ENCODE data around the gene PPP6R2. TPM values are rescaled to one million over a fixed set of nuclear protein-coding genes. Genes with fewer than 3 reads are reported as not detected.

PPP6R2 gene
- polyA plus RNA-seq, 3 donors: 9.1 to 74.5 (median 10.3) TPM

GRCh38 chr22:50302564-50302963 is 40.6 kb upstream of the PPP6R2 start:
- Histone ChIP-seq H3K4me1 (ENCODE audit: control insufficient read depth in 1 of 2, insufficient read depth in 2 of 2, low read length in 2 of 2) (peaks cover 67 to 78% of the 10 kb centered on the region in 2 donors), H2AFZ (ENCODE audit: insufficient read depth, low read depth, low read length, poor library complexity, severe bottlenecking) (no peak overlapping the region), H4K20me1 (ENCODE audit: insufficient read depth, low read length) (peaks cover 87% of the 10 kb centered on the region), H3K4me2 (replicated peaks; ENCODE audit: extremely low read depth, low read length, poor library complexity, severe bottlenecking) (peak overlapping the region; percentile 93), H3K27me3 (ENCODE audit: control insufficient read depth in 2 of 2, insufficient read depth in 2 of 2, low read length in 2 of 2) (no peaks in the 10 kb centered on the region), H3K27ac (ENCODE audit: low read depth in 1 of 2, low read length in 2 of 2) (peak overlapping the region; percentile 97 to 100), H3K9me3 (replicated peaks in 1 of 2; ENCODE audit: control insufficient read depth in 1 of 2, insufficient read depth in 1 of 2, low read length in 2 of 2) (no peaks in the 10 kb centered on the region), H3K79me2 (ENCODE audit: insufficient read depth, low read length) (peaks cover 95% of the 10 kb centered on the region), H3K36me3 (replicated peaks in 1 of 2; ENCODE audit: control insufficient read depth in 1 of 2, insufficient read depth in 2 of 2, low read length in 2 of 2) (peaks cover 7 to 16% of the 10 kb centered on the region in 2 donors), H3K9ac (ENCODE audit: insufficient read depth, low read length, poor library complexity, severe bottlenecking) (peak overlapping the region; percentile 94), H3K4me3 (replicated peaks in 1 of 3; ENCODE audit: low read depth in 2 of 3, low read length in 3 of 3) (peak overlapping the region in 2 of 3 experiments; percentile 43 to 100)
- intact Hi-C loops (cut with micrococcal nuclease): loop anchor here (2.0 to 10.0 kb wide), 3 partner anchors 14 to 338 kb away; partner anchors contain the start of genes PIM3 (in 1 of the 2) and TYMP (in 1 of the 2)
- 52% methylated on average over 2 of the region's 5 CpGs for WGBS (ENCODE audit: insufficient coverage)
- peaks cover 58% of the 10 kb centered on the region for H3K4me1 Mint-ChIP-seq
- peak overlapping the region; percentile 96 for H3K4me3 Mint-ChIP-seq
- peaks cover 0 to 1% (median 0%) of the 10 kb centered on the region in 3 donors for H3K27me3 Mint-ChIP-seq (ENCODE audit: low read depth in 3 of 3)
- H3K36me3 Mint-ChIP-seq: peaks cover 8 to 30% of the 10 kb centered on the region in 2 donors
- H3K27ac Mint-ChIP-seq: peak overlapping the region; percentile 99 to 100 (median 100)
- no peak for DNase-seq
- peaks cover 0 to 2% (median 0%) of the 10 kb centered on the region in 7 donors for H3K9me3 Mint-ChIP-seq
- no peak for TF ChIP-seq CTCF (IDR thresholded peaks at IDR 0.05)

- intact Hi-C loops (cut with micrococcal nuclease): loop anchor here (1.0 to 10.0 kb wide), 4 partner anchors 13 to 339 kb away; partner anchors contain the start of genes DENND6B (in 1 of the 2), PIM3 (in 1 of the 2) and TYMP (in 1 of the 2)
- no peak for TF ChIP-seq CTCF (IDR thresholded peaks at IDR 0.05)
- Histone ChIP-seq H3K36me3 (replicated peaks in 1 of 2; ENCODE audit: control insufficient read depth in 1 of 2, insufficient read depth in 2 of 2, low read length in 2 of 2) (peaks cover 7 to 16% of the 10 kb centered on the region in 2 donors), H3K9me3 (replicated peaks in 1 of 2; ENCODE audit: control insufficient read depth in 1 of 2, insufficient read depth in 1 of 2, low read length in 2 of 2) (no peaks in the 10 kb centered on the region), H2AFZ (ENCODE audit: insufficient read depth, low read depth, low read length, poor library complexity, severe bottlenecking) (no peak overlapping the region), H4K20me1 (ENCODE audit: insufficient read depth, low read length) (peaks cover 83% of the 10 kb centered on the region), H3K27ac (ENCODE audit: low read depth in 1 of 2, low read length in 2 of 2) (peak overlapping the region; percentile 97 to 100), H3K4me1 (ENCODE audit: control insufficient read depth in 1 of 2, insufficient read depth in 2 of 2, low read length in 2 of 2) (peaks cover 67 to 78% of the 10 kb centered on the region in 2 donors), H3K27me3 (ENCODE audit: control insufficient read depth in 2 of 2, insufficient read depth in 2 of 2, low read length in 2 of 2) (no peaks in the 10 kb centered on the region), H3K4me2 (replicated peaks; ENCODE audit: extremely low read depth, low read length, poor library complexity, severe bottlenecking) (peak overlapping the region; percentile 93), H3K9ac (ENCODE audit: insufficient read depth, low read length, poor library complexity, severe bottlenecking) (peak overlapping the region; percentile 94), H3K4me3 (replicated peaks in 1 of 3; ENCODE audit: low read depth in 2 of 3, low read length in 3 of 3) (peak overlapping the region; percentile 20 to 100 (median 43)), H3K79me2 (ENCODE audit: insufficient read depth, low read length) (peaks cover 86% of the 10 kb centered on the region)
- DNase-seq: no peak
- Mint-ChIP-seq H3K27me3 (ENCODE audit: low read depth in 3 of 3) (peaks cover 0 to 1% (median 0%) of the 10 kb centered on the region in 3 donors), H3K36me3 (peaks cover 8 to 23% of the 10 kb centered on the region in 2 donors), H3K4me3 (peak overlapping the region; percentile 96), H3K4me1 (peaks cover 52% of the 10 kb centered on the region), H3K9me3 (peaks cover 0 to 2% (median 0%) of the 10 kb centered on the region in 7 donors), H3K27ac (peak overlapping the region; percentile 99 to 100 (median 100))
- 29% methylated on average over 7 of the region's 7 CpGs for WGBS (ENCODE audit: insufficient coverage)
Observed at GRCh38 chr22:50303515-50303847, 39.6 kb upstream of the PPP6R2 start.
